Measurements from ENCODE around the gene PGLYRP4.

GRCh38 chr1:153309441-153309840, 39.2 kb downstream of the PGLYRP4 start:
- no peak for TF ChIP-seq ZNF263 (CRISPR knock-in tag; IDR thresholded peaks at IDR 0.05; ENCODE audit: low read depth)
- TF ChIP-seq, protein P1, sequence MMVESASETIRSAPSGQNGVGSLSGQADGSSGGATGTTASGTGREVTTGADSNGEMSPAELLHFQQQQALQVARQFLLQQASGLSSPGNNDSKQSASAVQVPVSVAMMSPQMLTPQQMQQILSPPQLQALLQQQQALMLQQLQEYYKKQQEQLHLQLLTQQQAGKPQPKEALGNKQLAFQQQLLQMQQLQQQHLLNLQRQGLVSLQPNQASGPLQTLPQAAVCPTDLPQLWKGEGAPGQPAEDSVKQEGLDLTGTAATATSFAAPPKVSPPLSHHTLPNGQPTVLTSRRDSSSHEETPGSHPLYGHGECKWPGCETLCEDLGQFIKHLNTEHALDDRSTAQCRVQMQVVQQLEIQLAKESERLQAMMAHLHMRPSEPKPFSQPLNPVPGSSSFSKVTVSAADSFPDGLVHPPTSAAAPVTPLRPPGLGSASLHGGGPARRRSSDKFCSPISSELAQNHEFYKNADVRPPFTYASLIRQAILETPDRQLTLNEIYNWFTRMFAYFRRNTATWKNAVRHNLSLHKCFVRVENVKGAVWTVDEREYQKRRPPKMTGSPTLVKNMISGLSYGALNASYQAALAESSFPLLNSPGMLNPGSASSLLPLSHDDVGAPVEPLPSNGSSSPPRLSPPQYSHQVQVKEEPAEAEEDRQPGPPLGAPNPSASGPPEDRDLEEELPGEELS (CRISPR knock-in tag; IDR thresholded peaks at IDR 0.05) = no peak
- TF ChIP-seq SP1 (CRISPR knock-in tag; conservative IDR thresholded peaks at IDR 0.05) = no peak
- TF ChIP-seq FOXJ3 (CRISPR knock-in tag; IDR thresholded peaks at IDR 0.05; ENCODE audit: borderline replicate concordance) = no peak
- no peak for TF ChIP-seq CTCF (IDR thresholded peaks at IDR 0.05)
